Activated CD8-positive, alpha-beta memory T cell treated with anti-CD3 and anti-CD28 coated beads for 1 hour (primary cell): ENCODE measurements around the gene PLEKHG2.
A peak's percentile ranks its signal among the peaks of the same experiment; 100 is the strongest.
"Not testable (repeated sequence)": the region's sequence is repeated elsewhere in the genome, so short reads cannot be mapped to it uniquely, and the experiment has no call there.

Source experiments
- DNase-seq, 2 donors: peaks; one replicate each; pipeline ENCODE4 v3.0.0-alpha.2; 2020; ENCODE audit warnings: low read depth in 1 of 2; ENCODE audit errors: extremely low read depth in 1 of 2

The PLEKHG2 gene

GRCh38 chr19:39412100-39412866 lies at the start of gene PLEKHG2:
Gene PLEKHG2 (plus strand): TSS chr19:39412669. CDS start chr19:39414087, 1,418 bp downstream.
- DNase-seq: peak; percentile 92

GRCh38 chr19:39362682-39363657 lies 49.5 kb upstream of the PLEKHG2 start:
- DNase-seq: no peak

GRCh38 chr19:39363901-39364457 lies 48.5 kb upstream of the PLEKHG2 start:
- no peak for DNase-seq

GRCh38 chr19:39365531-39365930 lies 46.9 kb upstream of the PLEKHG2 start:
- DNase-seq: no peak

- no peak for DNase-seq
Observed at GRCh38 chr19:39369200-39369599, 43.3 kb upstream of the PLEKHG2 start.

- no peak for DNase-seq
Observed at GRCh38 chr19:39370735-39371134, 41.7 kb upstream of the PLEKHG2 start.

GRCh38 chr19:39372047-39372802 lies 40.2 kb upstream of the PLEKHG2 start:
- no peak for DNase-seq

GRCh38 chr19:39372941-39373340 lies 39.5 kb upstream of the PLEKHG2 start:
- no peak for DNase-seq

- DNase-seq: no peak
Observed at GRCh38 chr19:39375929-39376328, 36.5 kb upstream of the PLEKHG2 start.

GRCh38 chr19:39377373-39378362 lies 34.8 kb upstream of the PLEKHG2 start:
- no peak for DNase-seq

- not testable (repeated sequence) for DNase-seq
Observed at GRCh38 chr19:39379366-39379765, 33.1 kb upstream of the PLEKHG2 start.

- no peak for DNase-seq
Observed at GRCh38 chr19:39379865-39380396, 32.5 kb upstream of the PLEKHG2 start.

- DNase-seq: no peak
Observed at GRCh38 chr19:39380521-39381502, 31.7 kb upstream of the PLEKHG2 start.

- DNase-seq: no peak
Observed at GRCh38 chr19:39381910-39382611, 30.4 kb upstream of the PLEKHG2 start.

GRCh38 chr19:39382991-39383828 lies 29.3 kb upstream of the PLEKHG2 start:
- no peak for DNase-seq

GRCh38 chr19:39384839-39385568 lies 27.5 kb upstream of the PLEKHG2 start:
- no peak for DNase-seq
